Right renal cortex interstitium (tissue), 3 donors: ENCODE results near the gene FKBP5. TPM values are rescaled to one million over a fixed set of nuclear protein-coding genes. Genes with fewer than 3 reads are reported as not detected.

Source experiments
- DNase-seq, 3 donors: peaks; one replicate each; pipeline ENCODE4 v3.0.0-alpha.2; 2013; ENCODE audit warnings: low read depth in 3 of 3, low spot score in 2 of 3
- polyA plus RNA-seq, 3 donors: library from polyadenylated mRNA; unstranded; fragments of 120-200 nt; gene quantifications; one replicate each; pipeline ENCODE4 v1.2.1, GENCODE V29; 2013; ENCODE audit not compliant: insufficient read length in 3 of 3

Gene FKBP5
- polyA plus RNA-seq, 3 donors, result 24.9 to 29.0 (median 27.7) TPM

- DNase-seq, result no peak
These were observed 19.8 kb downstream of the FKBP5 start for GRCh38 chr6:35668744-35669450.

GRCh38 chr6:35668096-35668495 lies 20.6 kb downstream of the FKBP5 start:
- no peak for DNase-seq

GRCh38 chr6:35665573-35665972 lies 23.1 kb downstream of the FKBP5 start:
- DNase-seq, result no peak

- DNase-seq, result no peak
These were observed 23.8 kb downstream of the FKBP5 start for GRCh38 chr6:35664945-35665344.

- no peak for DNase-seq
These were observed 25.1 kb downstream of the FKBP5 start for GRCh38 chr6:35663447-35664235.

DNA sequence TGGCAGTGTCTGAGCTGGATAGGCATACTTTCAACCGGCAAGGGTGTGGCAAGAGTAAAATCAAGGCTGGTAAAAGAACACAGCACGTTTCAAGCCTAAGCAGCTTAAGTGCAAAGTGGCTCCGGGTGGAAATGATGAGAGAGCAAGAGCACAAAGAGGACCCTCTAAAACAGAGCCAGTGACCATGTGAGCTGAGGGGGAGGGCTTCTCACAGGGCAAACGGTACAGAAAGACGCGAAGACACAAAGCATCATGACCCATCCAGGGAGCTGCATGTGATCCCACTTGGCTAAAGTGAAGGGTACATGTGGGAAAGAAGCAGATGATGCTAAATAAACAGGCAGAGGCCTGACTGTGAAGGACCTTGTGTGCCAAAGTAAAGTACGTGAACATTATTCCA lies 25.7 kb downstream of the FKBP5 start:
- DNase-seq, result no peak

DNA sequence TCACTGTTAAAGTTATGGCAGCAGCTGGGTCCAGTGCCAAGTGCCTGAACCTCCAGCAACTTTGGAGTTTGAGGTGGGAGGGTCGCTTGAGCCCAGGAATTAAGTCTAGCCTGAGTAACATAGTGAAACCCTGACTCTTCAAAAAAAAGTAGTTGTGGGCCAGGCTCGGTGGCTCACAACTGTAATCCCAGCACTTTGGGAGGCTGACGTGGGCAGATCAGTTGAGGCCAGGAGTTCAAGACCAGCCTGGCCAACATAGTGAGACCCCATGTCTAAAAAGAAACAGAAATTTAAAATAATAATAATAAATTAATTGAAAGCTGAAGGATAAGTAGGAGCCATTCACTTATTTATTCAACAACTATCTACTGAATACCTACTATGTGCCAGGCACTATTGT lies 33.8 kb downstream of the FKBP5 start:
- no peak for DNase-seq

GRCh38 chr6:35651244-35651643 lies 37.5 kb downstream of the FKBP5 start:
- DNase-seq, result no peak

GRCh38 chr6:35650015-35650414 lies 38.7 kb downstream of the FKBP5 start:
- no peak for DNase-seq

DNA sequence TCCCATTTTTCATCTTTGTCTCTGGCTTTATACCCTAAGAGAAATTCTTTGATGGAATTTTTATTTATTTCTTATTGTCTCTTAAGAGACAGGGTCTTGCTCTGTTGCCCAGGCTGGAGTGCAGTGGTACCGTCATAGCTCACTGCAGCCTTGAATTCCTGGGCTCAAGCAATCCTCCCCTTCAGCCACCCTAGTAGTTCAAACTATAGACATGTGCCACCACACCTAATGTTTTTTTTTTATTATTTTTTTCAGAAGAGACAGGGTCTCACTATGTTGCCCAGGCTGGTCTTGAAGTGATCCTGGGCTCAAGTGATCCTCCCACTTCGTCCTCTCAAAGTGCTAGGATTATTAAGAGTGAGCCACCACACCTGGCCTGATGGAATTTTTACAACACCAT lies 40.5 kb downstream of the FKBP5 start:
- no peak for DNase-seq

DNA sequence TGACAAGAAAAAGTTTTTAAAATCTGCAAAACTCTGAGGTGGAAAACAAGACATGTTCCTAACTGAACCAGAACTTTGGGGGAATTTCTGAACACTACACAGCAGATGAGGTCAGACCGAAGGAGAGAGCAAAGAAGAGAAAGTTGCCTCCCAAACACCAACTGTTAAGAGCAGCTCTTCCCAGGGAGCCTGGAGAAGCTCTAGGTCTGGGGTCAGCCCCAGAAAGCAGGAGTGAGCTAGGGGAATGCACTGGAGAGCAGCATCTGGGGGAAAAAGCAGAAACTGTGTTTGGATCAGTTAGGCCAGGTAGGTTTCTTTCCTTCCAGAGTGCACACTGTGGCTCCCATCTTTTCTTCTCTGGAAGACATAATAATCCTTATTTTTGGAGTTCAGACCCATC lies 41.3 kb downstream of the FKBP5 start:
- DNase-seq, result no peak

- DNase-seq, result no peak
These were observed 45.6 kb downstream of the FKBP5 start for GRCh38 chr6:35643162-35643535.

GRCh38 chr6:35642471-35643161 lies 46.1 kb downstream of the FKBP5 start:
- no peak for DNase-seq

GRCh38 chr6:35640017-35640664 lies 48.6 kb downstream of the FKBP5 start:
- DNase-seq, result no peak

DNA sequence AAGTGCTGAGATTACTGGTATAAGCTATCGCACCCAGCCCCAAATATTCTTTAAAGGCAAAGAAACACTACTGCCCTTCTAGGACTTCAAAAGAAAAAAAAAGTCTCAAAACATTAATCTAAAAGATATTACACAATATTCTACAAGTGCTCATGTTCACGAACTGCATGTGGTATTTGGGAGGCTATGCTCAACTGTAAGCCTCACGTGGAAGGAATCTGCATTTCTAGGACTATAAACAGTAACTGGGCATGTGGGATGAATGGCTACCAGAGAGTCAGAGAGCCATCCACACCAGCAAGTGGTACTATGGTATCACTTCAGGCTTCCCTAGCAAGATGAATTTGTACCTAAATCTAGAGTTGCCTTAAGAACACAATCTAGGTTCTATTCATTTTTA lies 50.0 kb downstream of the FKBP5 start:
- no peak for DNase-seq

- no peak for DNase-seq
These were observed 50.8 kb downstream of the FKBP5 start for GRCh38 chr6:35637911-35638310.

GRCh38 chr6:35635601-35636597 lies 52.8 kb downstream of the FKBP5 start:
- no peak for DNase-seq

GRCh38 chr6:35634316-35634715 lies 54.4 kb downstream of the FKBP5 start:
- DNase-seq, result no peak

DNA sequence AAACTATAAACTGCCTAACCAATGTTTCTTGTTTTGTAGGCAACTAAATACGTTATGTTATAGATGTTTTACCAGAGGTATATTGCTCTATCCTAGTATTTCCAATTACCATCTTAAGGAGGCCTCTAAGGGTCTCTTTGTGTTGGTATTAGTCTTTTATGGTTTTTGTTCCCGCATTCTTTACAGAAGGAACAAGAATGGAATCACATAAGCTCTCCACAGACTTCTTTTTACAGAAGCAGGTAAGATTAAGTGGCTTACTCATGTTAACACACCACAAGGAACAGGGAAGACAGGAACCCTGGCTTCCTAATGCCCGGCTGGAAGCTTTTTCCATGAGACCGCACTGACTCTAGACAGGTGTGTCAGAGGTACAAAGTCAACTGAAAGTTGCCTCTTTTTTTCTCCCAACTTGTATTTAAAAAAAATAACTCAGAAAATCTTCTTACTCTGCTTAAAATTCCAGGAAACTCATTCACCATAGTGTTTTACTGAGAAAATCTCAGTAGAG lies 55.1 kb downstream of the FKBP5 start:
- no peak for DNase-seq

GRCh38 chr6:35629876-35630378 lies 58.8 kb downstream of the FKBP5 start:
- no peak for DNase-seq
